HG02571 (cell line): ENCODE measurements around the gene TERB1.
"Not testable (repeated sequence)": the region's sequence is repeated elsewhere in the genome, so short reads cannot be mapped to it uniquely, and the experiment has no call there.

Experiments used
- ATAC-seq: cut with Tn5 transposase; IDR thresholded peaks from one replicate; pipeline ENCODE4 v1.9.1; 2021; ENCODE audit warnings: mild to moderate bottlenecking, moderate library complexity; ENCODE audit not compliant: unreplicated experiment

Gene TERB1

DNA sequence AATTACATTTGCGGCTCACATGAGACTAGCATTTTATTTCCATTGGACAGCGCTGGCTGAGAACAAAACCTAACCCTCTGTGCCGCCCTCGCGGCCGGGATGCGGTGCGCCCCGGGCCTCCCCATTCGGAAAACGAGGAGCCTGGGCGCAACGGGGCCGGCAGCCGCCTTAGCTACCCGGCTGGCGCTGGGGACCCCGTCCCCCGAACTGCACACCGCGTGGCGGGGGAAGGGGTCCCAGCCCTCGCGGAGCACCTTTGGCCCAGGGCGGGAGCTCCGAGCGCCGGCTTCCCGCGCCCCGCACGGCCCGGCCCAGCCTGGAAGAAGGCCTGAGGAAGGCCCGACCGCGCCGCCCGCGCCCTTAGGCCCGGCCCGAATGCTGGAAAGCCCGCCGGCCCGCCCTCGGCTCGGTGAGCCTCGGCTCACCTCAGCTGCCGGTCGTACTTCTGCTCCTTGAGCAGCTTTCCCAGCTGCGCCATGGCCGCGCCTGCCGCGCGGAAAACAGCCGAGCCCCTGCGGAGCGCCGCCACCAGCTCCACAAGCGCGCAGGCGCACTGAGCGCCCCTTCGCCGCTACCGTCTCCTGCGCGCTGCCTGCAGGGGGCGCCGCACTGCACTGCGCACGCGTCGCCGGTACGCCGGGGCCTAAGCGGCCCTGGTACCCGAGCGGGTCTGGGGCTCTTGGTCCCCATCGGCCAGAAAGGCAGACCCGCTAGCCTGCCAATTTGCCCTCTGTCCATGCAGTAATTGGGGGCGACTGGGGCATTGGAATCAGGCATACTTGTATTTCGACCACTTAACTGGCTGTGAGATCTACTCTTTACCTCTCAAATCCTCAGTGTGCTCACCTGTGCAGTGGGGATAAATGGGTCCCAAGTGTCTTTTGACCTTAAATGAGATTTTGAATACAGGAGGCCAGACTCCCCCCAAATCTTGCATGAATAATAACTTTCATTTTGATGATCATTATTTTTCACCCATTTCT is 29.3 kb upstream of the TERB1 start, which contains the start of gene NAE1:
TSS of gene NAE1 (minus strand) at position 555 of the 983 bp plus-strand sequence. CDS start at position 478, 77 bp downstream.
- peak; percentile 87 for ATAC-seq

DNA sequence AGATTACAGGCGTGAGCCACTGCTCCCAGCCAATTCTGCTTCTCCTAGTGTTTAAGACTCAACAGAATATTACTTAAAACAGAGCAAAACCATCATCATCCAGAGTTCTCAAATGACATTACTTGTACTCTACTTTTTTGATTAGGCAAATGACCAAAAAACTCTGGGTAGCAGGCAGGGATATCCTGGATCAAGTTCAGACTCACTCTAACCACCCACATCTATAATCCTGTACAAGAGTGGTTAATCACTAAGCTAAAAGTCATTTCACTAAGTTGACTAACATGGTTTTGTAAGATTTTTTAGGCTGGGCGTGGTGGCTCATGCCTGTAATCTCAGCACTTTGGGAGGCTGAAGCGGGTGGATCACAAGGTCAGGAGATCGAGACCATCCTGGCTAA is 22.6 kb upstream of the TERB1 start:
- no peak for ATAC-seq

DNA sequence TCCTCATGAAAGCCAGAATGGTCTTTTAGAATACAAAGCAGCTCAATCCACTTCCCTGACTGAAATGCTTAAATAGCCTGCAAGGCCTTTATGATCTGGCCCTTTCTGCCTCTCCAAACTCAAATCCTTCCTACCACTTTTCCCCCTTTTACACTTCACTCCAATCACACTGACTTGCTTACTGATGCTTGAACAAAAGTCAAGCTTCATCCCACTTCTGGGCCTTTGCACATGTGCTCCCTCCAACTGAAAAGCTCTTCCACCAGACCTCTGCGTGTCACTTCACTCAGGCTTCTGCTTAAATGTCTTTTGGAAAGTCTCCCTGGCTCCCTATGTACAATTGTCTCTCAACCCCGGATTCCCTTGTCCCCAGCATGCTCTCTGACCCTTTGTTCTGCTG is 13.3 kb upstream of the TERB1 start:
- no peak for ATAC-seq

DNA sequence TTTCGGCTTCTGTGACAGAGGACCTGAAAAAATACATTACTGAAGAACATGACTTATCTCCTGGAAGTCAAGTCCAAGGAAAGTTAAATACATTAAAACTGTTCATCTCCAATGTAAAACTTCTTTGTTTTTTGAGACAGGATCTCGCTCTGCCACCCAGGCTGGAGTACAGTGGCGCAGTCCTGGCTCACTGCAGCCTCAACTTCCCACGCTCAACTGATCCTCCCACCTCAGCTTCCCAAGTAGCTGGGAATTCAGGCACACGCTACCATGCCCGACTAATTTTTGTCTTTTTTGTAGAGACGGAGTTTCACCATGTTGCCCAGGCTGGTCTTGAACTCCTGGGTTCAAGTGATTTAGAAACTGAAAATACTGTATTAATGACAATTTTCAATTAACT is 9.7 kb upstream of the TERB1 start:
- ATAC-seq, result no peak

DNA sequence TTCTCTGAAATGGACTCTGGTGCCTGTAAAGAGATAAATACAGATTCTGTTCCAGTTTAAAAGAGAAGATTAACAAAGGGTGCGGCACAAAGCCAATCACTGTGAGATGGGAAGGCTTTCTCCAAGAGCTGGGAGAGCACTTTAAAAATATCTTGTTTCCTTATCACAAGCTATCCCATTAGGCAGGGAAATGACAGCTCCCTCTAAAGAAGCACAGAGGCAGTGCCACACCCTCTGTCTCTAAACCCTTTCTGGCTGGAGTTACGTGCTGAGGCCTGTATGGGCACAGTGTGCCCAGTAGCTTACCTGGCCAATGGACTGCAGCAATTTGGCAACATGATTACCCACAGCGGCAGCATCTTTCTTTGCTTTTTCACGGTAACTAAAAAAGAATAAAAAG is 9.0 kb upstream of the TERB1 start:
- no peak for ATAC-seq

DNA sequence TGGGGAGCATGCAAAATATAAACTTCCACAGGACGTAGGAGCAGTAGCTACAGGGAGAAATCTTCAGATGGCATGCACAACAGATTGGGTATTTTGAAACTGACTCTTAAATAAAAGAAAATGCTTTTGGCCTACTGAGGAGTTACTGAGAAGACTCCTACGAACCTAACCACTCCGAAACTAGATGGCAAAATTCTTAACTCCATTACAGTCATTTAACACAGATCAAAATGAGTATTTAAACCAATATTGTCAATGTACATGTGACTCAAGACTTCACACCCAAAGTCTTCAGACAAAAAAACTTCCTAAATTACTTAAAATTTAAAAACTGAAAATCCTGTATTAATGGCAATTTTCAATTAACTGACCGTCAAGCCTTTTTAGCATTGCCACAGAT is 8.4 kb upstream of the TERB1 start:
- ATAC-seq, result no peak

DNA sequence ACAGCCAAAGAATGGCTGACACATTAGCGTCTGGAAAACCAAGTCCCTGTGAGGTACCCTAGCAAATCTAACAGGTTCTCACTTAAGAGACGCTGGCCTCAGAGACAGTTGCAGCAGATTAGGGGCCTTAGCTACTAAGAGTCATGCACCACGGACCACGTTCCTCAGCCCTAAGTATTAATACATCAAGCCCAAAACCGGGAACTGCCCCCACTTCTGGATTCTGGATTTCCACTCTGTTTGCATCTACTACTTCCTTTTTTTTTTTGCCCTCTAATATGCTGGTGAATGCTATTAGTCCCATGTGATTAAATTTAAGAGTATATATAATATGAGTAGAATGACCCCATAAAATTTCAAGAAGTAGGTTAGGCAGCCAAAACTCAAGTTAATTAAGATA is 775 bp upstream of the TERB1 start:
- no peak for ATAC-seq

DNA sequence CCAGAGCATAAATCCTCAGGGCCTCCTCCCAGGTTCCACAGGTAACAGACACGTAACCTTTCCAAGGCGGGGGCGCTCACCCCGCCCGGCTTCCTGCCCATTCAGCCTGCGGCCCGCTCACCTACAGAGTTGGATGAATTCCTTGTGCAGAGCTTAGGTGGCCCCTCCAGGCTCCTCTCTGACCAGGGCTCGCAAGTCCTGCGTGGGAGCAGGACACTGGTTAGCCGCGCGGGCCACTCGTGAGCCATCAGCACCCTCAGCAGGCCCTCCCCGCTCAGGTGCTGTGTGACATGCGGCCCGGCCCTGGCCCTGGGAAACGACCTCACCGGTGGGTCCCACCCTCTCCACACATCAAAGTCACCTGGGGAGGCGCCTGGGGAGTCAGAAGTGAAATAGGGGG is 528 bp downstream of the TERB1 start:
- no peak for ATAC-seq

DNA sequence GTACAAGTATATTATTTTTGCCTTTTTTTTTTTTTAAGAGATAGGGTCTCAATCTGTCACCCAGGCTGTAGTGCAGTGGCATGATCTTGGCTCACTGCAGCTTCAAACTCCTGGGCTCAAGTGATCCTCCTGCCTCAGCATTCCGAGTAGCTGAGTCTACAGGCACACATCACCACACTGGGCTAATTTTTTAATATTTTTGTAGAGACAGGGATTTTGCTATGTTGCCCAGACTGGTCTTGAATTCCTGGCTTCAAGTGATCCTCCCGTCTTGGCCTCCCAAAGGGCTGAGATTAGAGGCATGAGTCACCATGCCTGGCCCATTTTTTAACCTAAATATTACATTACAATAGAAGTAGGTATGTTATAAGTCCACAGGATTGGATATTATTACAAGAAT is 3.2 kb downstream of the TERB1 start:
- no peak for ATAC-seq

DNA sequence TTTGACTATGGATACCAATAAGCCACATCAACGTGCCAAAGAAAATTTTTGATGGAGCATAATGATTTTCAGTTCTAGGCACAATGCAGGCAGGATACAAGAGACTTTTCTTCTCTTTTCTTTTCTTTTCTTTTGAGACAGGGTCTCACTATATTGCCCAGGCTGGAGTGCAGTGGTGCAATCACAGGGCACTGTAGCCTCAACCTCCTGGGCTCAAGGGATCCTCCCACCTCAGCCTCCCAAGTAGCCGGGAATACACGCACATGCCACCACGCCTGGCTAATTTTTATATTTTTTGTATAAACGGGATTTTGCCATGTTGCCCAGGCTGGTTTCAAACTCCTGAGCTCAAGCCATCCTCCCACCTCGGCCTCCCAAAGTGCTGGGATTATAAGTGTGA is 7.4 kb downstream of the TERB1 start:
- ATAC-seq, result not testable (repeated sequence)

DNA sequence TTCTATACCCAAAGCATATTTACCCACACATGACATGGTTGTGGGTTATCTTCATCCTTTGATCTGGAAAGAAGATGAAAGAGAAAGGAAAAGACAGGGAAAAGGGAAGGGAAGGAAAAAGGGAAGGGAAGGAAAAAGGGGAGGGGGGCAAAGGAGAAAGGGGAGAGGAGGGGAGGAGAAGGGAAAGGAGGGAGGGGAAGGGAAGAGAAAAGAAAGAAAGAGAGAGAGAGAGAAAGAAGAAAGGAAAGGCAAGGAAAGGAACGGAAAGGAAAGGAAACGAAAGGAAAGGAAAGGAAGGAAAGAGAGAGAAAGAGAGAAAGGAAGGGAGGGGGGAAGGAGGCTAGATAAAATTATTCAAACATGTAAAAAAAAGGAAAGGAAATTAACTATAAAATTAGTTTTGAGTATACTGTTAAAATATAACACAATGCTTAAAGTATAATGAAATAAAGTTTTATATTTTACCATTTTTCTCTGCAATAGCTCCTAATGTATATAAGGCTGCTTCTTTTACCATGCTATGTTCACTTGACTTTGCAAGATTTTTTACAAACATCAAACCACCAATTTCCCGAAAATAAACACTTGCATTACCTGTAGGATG is 11.2 kb downstream of the TERB1 start:
- ATAC-seq, result no peak

DNA sequence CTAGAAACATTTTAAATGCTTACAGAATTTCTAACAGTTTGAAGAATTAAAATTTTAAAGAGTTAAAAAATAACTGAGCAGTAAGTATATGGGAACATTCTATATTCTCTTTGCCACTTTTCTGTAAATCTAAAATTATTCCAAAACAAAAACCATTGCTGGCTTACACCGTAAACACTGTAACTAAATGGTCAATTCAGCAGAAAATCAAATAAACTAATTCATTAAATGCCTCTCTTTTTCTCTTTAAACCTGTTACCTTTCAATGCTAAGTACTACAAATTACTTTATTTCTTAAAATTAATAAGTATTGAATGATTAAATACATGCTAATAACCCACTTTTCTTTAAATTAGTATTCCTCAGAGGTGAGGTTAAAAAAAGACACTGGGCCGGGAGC is 14.0 kb downstream of the TERB1 start:
- no peak for ATAC-seq

DNA sequence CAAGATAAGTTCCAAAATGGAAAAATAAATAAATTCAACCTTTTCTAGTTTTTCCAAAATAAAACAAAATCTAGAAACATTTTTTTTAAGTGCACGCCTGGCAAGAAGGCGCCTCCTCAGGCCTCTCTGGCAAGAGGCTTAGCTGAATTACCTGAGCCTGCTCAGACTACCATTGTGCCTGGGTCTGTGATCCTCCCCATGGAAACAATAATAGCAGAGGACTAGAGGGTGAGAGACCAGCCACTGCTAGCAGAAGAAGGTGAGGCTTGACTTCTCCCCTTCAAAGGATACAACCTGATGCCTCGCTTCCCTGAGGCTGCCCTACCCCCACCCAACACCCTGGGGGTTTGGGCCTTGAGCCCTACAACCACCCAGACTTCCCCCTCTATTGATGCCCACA is 14.8 kb downstream of the TERB1 start:
- no peak for ATAC-seq

DNA sequence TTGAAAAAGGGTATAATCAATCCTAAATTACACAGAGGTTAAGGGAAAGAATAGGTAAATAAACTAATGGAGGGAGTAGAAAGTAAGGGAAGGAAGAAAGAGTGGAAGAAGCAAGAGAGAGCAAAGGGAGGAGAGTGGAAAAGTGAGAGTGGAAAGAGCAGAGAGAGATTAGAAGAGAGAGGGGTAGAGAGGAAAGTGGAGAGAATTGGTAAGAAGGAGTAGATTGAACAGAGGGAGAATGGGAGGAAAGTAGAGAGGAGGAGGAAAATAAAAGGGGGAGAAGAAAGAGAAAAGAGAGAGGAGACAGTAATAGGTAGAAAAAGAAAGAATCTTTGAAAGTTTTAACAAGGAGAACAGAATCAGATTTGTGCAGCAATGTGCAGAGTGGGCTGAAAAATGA is 24.9 kb downstream of the TERB1 start:
- no peak for ATAC-seq

DNA sequence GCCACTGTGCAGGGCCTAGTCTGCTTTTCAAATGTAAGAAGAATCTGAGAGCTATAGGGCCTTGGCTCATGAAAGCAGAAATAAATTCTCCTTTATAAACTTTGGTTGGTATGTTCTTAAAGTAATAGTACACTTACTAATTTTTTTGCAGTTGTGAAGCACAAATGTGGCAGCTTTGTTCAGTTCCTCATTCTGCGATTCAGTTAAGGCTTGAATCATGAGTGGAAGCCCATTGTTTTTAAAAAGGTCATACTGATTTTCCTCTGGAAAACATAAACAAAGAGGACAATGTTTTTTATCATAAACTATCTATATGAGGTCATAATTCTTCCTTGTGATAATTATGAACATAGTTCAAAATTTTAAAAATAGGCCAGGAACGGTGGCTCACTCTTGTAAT is 26.4 kb downstream of the TERB1 start:
- no peak for ATAC-seq

DNA sequence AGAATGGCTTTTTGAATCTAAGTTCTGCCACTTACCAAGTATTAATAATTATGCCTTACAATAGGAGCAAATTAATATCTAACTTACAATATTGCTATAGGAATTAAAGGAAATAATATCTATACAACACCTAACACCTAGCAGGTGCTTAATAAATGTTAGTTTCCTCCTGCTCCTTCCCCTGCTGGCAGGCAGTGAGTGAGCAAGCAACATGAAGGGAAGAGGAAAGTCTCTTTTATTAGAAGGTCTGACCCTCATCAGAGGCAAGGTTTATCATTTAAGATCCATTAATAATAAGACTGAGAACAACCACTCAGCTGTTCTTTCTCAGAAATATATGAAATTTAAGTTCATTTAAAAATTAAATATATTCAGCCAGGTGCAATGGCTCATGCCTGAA is 43.3 kb downstream of the TERB1 start:
- ATAC-seq, result no peak

DNA sequence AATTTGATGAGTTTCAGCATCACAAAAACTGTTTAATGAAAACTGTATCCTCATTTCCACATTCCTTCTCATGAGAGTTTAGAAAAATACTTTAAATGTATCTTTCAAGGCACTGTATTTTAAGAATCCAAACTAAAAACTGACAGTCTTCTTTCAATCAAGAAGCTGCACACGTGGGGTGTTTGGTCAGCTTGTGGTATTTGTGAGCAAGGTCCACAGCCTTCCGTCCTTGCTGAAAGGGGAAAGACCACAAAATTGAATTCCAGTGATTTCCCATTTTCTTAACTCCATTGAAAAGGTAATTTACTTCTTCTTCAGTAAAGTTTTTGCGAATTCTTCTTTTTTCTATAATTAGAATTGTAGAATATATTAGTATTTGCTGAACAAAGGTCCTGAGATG is 46.6 kb downstream of the TERB1 start:
- no peak for ATAC-seq

DNA sequence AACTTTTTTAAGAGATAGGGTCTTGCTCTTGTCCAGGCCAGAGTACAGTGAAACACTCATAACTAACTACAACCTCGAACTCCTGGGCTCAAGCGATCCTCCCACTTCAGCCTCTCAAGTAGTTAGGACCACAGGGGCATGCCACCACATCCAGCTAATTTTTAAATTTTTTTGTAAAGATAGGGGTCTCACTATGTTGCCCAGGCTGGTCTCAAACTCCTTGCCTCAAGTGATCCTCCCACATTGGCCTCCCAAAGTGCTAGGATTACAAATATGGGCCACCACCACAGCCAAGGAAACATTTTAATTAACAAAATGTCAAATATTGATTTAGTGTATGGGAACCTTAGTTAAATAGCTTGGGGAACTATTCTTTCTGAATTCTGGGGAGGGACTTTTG is 47.2 kb downstream of the TERB1 start:
- ATAC-seq, result no peak

DNA sequence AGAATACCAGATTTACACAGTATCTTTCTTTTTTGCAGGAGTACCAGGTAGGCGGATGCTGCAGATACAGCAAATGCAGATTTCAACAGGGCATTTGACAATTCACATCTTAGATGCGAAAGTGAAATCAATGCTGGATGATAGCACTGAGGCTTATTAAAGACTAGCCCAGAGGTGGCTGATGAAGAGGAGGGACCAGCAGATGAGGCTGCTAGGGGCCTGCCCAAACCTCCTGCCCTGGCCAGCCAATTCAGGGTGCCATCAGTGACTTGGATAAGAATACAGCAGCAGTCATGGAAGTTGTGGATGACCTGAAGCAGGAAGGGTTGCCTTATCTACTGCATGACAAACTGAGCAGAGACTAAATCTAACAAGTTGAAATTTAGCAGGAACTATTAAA is 48.4 kb downstream of the TERB1 start:
- ATAC-seq, result no peak

DNA sequence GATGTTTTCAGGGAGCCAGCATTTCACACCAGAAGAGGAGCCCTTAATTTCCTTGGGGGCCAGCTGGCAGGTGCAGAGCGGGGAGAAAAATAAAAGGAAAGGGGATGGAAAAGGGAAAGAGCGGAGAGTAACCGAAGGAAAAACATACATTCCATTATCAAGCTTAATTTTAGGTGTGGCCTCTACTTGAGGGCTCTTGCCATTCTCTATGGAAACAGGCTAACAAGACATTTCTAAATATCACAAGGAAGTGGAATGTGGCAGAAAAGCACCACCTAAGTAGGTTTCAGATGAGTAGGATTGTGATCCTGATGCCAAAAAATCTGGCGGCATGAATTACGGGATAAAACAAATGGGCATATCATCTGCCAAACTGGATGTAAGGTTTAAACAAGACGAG is 49.0 kb downstream of the TERB1 start:
- ATAC-seq, result no peak

DNA sequence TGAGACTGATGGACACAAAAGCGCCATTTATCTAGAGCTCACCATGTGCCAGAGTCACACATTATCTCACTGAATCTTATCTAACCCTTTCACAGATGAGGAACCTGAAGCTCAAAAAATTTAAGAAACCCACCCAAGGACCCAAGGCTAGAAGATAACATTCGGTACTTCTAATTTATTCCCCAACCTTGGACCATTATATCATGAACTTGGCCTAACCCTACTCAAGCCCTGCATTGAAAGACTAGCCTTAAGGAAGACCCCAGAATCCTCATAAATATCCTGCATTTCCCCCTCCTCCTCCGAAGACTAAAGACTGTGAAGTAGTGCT is 49.4 kb downstream of the TERB1 start:
- ATAC-seq, result no peak

DNA sequence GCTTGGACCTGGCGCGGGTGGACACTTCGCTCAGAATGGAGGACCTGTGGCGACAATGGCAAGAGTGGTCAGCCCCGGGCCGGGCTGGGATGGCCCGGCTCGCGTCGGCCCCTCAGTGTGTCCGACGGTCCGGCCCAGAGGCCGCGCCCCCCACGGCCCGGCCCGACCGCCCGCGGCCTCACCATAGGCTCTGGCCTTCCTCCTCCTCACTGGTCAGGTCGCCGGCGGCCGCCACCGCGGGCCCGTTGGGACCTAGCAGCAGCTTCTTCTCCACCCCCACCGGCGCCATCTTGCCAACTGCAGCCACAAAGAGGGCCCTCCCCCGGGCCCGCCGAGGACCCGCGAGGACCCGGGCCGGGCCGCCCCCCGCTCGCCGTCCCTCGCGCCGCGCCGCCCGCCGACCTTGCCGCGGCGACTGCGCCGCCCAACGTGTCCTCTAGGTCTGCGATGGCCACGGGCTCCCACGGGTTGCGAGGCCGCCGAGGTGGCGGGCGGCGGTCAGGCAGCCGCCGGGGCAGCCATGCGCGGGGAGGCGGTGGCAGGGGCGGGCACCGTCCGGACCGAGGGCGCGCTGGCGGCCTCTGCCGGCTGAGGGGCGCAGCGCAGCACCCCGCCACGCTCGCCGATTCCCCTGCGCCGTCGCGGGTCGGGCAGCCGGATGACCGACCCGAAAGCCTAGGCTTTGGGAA is 49.9 kb downstream of the TERB1 start, which contains the start of gene DYNC1LI2:
TSS of gene DYNC1LI2 (minus strand) at position 307 of the 689 bp plus-strand sequence. CDS start at position 289, 18 bp downstream.
- ATAC-seq, result peak; percentile 81
